ENCODE data around the gene LCN6.

The LCN6 gene

DNA sequence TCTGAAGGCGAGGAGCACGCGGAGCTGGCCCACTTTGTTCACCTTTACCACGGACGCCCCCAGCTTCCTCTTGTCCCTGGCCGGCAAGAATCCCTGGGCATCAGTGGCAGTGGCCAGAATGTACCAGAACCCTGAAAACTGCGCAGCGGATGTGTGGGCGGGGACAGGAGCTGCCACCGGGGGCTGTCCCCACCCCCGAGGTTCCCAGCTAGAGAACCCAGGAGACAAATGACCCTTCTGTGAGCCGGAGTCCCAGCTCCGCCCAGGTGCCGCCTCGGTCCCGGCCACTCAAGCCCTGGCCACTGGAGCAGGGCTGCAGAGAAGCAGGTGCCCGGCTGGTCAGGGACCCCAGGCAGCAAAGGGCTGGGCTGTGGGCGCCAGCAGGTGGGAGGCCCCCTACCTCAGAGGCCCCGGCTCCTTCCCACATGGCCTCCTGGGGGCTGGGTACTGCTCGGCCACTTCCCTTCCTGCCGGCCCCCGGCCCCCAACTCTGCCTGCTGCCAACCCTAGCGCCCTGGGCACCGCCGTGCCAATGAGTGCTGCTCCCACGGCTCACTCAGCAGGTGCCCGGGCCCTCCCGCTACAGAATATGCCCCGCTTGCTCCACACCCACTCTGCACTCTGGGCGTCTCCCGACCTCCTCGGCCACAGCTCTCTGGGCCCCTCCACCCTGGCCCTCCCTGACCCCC, 6.3 kb downstream of the LCN6 start:
- peak; percentile 40 for DNase-seq

- DNase-seq: no peak
These were observed 7.1 kb downstream of the LCN6 start for GRCh38 chr9:136740971-136741882.

- no peak for DNase-seq
These were observed 7.8 kb downstream of the LCN6 start for GRCh38 chr9:136740491-136740890.

GRCh38 chr9:136740069-136740468, 8.3 kb downstream of the LCN6 start:
- DNase-seq: no peak

DNA sequence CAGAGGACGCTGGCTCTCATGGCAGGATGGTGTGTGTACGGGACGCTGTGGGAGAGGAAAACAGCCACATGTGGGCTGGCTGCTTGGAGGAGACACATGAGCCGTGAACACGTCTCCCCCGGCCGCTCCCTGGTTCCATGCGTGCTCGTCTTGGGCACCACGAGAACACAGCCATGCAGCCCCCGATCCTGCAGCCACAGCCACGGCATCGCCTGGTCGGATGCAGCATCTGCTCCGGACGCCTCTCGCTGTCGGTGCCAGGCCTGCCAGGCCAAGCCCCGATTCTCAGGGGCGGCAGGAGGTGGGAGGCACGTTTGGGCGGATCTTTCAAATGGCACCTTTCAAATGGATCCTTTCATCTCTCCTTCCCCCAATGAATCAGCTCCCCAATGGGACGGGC, 8.8 kb downstream of the LCN6 start:
- DNase-seq: no peak

DNA sequence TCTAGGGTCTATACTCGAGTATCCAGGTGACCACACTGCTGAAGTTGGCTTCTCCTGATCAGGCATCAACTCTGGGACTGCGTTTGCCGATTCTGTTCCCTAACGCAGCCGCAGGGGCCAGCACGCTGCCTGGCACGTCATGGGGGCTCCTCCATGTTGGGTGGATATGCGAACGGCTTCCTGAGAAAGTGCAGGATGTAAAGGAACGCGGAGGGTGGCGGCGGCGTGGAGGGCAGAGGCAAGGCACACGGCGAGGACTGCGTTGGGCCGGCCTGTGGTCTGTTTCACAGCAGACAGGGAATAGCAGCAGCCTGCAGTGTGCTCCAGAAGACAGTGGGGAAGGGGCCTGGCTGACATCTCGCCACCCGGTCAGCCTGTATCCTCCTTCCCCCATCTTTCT, 9.4 kb downstream of the LCN6 start:
- no peak for DNase-seq

DNA sequence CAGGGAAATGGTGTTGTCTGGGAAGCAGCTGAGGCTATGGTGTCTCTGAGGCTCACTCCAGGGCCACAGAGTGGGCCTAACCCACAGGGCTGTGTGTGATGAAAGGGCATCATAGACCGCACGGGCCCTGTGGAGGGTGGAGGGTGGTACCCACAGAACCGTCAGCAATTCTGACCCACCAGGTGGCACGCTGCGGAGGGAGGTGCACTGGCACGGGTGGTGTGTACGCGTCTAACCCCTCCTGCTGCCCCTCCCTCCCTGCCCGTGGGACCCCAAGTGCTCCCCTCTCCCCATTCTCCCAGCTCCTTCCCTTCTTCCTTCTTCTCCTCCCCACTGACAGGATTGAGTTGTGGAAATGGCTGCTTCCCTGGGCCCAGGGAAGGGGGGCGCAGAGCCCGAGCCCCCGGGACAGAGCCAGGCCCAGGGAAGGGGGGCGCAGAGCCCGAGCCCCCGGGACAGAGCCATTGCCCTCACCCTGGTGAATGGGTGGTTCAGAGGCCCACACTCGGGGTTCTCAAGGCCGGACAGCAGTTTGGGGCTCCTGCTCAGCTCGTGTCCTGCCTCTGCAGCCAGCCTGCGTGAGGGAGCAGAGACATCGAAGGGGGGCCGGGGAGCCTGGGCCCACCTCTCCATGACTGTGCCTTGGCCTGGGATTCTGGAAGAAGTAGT, 12.4 kb downstream of the LCN6 start:
- no peak for DNase-seq

DNA sequence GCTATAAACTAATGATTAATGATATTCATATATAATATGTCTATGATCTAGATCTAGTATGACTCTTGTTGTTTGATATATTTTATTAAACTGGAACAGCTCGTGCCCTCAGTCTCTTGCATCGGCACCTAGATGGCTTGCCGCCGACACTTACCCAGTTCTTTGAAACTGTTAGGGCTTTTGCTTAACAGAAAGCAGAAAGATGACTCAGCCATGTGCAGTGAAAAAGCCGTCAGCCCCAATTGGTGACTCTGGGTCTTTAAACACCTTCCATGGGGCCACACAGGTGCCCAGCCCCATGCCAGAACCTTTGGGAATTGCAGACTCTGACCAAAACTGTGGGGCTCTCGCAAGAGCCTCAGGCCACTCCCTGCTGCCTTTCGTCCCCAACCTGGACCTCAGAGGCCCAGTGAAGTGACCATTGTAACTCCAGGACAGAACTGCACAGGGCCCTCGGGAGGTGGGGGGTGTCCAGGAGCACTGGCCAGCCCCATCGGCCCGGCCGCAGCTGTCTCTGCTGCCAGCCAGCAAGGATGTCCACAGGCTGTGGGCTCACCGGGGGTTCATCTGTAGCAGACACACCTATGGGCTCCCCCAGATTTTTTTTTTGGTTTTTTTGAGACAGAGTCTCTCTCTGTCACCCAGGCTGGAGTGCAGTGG, 13.4 kb downstream of the LCN6 start:
- DNase-seq: no peak

DNA sequence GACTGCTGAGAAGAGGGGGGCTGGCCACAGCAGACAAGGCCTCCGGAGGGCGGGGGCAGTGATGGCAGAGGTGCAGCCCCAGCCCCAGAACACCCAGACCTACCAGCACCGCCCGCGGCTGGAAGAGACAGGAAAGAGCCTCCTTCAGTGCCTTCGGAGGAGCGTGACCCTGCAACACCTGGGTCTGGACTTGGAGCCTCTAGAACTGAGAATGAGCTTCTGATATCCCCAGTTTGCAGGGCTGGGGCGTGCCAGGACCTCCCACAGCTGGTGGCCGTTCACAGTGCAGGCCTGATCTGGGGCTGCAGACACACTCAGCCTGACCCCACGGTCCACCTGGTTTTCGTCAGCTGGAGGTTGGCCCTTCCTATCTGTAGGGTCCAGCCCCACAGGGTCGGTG, 14.7 kb downstream of the LCN6 start:
- no peak for DNase-seq

DNA sequence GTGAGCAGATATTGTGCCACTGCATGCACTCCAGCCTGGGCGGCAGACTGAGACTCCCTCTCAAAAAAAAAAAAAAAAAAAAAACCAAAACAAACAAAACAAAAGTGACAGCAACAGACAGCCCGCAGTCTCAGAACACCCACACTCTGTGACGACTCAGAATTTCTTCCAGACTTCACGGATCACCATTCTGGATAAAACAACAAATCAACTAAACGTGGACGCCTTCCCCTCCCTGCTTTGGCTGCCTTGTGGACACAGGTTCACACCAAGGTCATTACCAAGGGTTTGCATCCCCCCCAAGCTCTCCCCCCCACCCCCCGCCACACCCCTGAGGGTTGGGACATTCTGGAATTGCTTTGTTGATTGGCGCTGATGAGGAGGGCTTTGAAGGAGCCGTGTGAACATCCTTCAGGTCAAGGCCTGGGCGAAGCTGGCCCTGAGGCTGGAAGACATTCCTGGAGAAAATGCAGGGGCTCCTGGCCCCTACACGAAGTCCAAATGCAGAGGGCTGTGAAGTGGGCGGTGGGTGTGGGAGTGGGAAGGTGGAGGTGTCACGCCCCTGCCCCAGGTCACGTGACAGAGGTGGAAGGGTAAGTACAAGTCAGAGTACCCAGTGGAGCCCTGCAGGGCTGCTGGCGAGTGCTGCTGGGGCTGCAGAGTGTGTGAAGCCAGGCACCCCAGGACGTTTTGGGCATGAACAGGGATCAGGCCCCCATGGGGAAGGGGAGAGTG, 15.7 kb downstream of the LCN6 start:
- DNase-seq: no peak

GRCh38 chr9:136729926-136730325, 18.4 kb downstream of the LCN6 start:
- DNase-seq: no peak

DNA sequence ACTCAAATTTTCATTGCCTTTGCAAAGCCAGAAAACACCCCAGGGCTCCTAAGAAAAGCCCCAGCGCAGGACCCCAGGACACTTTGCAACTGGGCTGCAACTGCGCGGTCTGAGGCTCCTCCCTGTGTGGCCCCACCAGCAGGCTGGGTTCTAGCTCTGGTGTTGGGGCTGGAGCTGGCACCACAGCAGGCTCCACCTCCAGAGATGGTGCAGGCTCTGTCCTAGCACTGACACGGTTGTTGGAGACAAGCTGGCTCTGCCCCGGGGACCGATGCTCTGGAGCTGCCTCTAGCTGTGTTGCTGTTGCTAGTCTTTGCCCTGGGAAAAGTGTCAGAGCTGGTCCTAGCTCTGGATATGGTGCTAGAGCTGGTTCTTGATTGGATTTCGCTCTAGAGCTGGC, 19.2 kb downstream of the LCN6 start:
- no peak for DNase-seq

- DNase-seq: no peak
These were observed 19.7 kb downstream of the LCN6 start for GRCh38 chr9:136728548-136729123.

- peak; percentile 93 for DNase-seq
These were observed 20.2 kb downstream of the LCN6 start for GRCh38 chr9:136728080-136728547.

DNA sequence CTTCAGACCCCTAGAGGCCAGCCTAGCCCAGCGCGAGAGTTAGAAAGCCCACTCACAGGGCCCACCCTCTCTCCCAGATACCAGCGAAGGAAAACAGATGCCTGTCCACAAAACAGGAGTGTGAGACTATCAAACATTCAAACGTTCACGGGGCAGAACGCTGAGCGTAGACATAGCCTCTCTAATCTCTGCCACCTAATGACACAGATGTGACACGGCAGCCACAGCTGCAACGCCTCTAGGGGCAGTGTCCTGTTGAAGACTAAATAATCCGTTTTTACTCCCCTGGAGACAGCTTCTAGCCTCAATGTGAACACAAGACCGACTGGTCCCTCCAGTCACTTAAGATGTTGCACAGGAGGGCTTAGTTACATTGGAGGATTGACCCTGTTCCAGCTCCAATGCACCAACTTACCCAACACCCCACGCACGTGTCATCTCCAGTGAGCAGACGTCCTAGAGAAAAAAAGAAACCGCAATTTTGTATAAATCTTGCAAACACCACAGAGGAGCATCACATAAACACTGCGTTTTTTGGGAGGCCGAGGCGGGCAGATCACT, 21.6 kb downstream of the LCN6 start:
- DNase-seq: peak; percentile 43

- DNase-seq: no peak
These were observed 22.2 kb downstream of the LCN6 start for GRCh38 chr9:136726118-136726517.

- no peak for DNase-seq
These were observed 22.7 kb downstream of the LCN6 start for GRCh38 chr9:136725612-136726011.

DNA sequence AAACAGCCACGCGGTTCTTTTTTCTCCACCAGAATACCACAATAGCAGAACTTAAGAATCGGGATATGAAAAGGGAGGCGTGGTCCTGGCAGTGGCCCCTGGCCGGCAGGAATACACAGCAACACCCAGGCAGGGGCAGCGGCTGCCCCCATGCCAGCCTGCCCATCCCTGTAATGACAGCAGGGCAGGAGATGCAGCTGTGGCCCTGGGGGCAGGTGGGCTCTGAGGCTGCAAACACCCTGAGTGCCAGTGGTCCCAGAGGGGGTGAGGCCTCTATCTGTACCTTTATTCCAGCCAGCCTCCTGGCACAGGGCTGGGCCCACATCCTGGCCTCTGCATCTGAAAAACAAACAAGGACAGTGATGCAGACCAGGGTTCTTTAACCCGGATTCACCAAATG, 23.6 kb downstream of the LCN6 start:
- no peak for DNase-seq

GRCh38 chr9:136723989-136724388, 24.3 kb downstream of the LCN6 start:
- DNase-seq: no peak

- no peak for DNase-seq
These were observed 24.9 kb downstream of the LCN6 start for GRCh38 chr9:136723362-136723976.

DNA sequence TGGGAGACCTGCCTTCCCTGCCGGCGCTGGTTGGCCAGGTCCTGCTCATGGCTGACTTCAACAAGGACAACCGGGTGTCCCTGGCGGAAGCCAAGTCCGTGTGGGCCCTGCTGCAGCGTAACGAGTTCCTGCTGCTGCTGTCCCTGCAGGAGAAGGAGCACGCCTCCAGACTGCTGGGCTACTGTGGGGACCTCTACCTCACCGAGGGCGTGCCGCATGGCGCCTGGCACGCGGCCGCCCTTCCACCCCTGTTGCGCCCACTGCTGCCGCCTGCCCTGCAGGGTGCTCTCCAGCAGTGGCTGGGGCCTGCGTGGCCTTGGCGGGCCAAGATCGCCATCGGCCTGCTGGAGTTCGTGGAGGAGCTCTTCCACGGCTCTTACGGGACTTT, 25.4 kb downstream of the LCN6 start:
- DNase-seq: no peak
